22Rv1 (cell line): ENCODE measurements around the gene ECT2.

ENCODE experiments used
- CTCF ChIP-seq: fragments of 450-650 bp; IDR thresholded peaks from 2 replicates; pipeline ENCODE4 v1.5.1; 2017; ENCODE audit warnings: mild to moderate bottlenecking
- ZFX ChIP-seq: fragments of 450-650 bp; IDR thresholded peaks from 2 replicates; pipeline ENCODE4 v1.6.1; 2017; ENCODE audit warnings: antibody characterized with exemption, borderline replicate concordance

- no peak for TF ChIP-seq CTCF
- TF ChIP-seq ZFX = no peak
Measured at GRCh38 chr3:172766718-172767405, 16.3 kb downstream of the ECT2 start.
